Tibial nerve (tissue), 4 donors: Measurements from ENCODE around the gene CSPG4. TPM values are rescaled to one million over a fixed set of nuclear protein-coding genes. Genes with fewer than 3 reads are reported as not detected.
A peak's percentile ranks its signal among the peaks of the same experiment; 100 is the strongest.
"Not testable (repeated sequence)": the region's sequence is repeated elsewhere in the genome, so short reads cannot be mapped to it uniquely, and the experiment has no call there.

Experiments used
- DNase-seq, 2 donors: peaks; one replicate each; pipeline ENCODE4 v3.0.0-alpha.2; 2019; ENCODE audit warnings: low spot score in 2 of 2
- H3K27ac ChIP-seq, 4 donors: fragments of 200-600 bp; sonication (generic) in 3 of 4; one replicate each; pipeline ENCODE4 v1.5.1; 2017 to 2019; ENCODE audit warnings: mild to moderate bottlenecking in 1 of 4
- H3K27me3 ChIP-seq, 2 donors: fragments of 200-600 bp; sonication (generic) in 1 of 2; one replicate each; pipeline versions ENCODE4 v1.5.1 to v1.6.0; 2017 to 2019
- H3K36me3 ChIP-seq, 3 donors: fragments of 200-600 bp; sonication (generic); one replicate each; pipeline ENCODE4 v1.5.1; 2018 to 2019
- H3K4me1 ChIP-seq, 4 donors: fragments of 200-600 bp; sonication (generic) in 3 of 4; one replicate each; pipeline ENCODE4 v1.5.1; 2017 to 2019
- H3K4me3 ChIP-seq, 4 donors: fragments of 200-600 bp; sonication (generic) in 3 of 4; one replicate each; pipeline ENCODE4 v1.5.1; 2017 to 2019; ENCODE audit warnings: mild to moderate bottlenecking in 1 of 4, moderate library complexity in 1 of 4
- H3K9me3 ChIP-seq, 4 donors: fragments of 200-600 bp; sonication (generic) in 3 of 4; one replicate each; pipeline ENCODE4 v1.5.1; 2017 to 2019
- EP300 ChIP-seq, 2 donors: sonication (generic); formaldehyde crosslinking; IDR thresholded peaks; one replicate each; pipeline ENCODE4 v1.6.1; 2017; ENCODE audit warnings: antibody characterized with exemption in 2 of 2, mild to moderate bottlenecking in 1 of 2
- POLR2A ChIP-seq, 2 donors: fragments of 450-650 bp; IDR thresholded peaks; one replicate each; pipeline ENCODE4 v1.6.1; 2017; ENCODE audit warnings: antibody characterized with exemption in 2 of 2, mild to moderate bottlenecking in 2 of 2, moderate library complexity in 2 of 2
- WGBS, 2 donors: methylation state at CpG; one replicate each; pipeline ENCODE4 v1.1.5; 2018; 5-methylcytosine and 5-hydroxymethylcytosine counted together
- total RNA-seq, 4 donors: library from RNA; depleted of rRNA; stranded (reverse); fragments of >200 nt; gene quantifications; one replicate each; pipeline ENCODE4 v1.1.0, GENCODE V29; 2016
- TF ChIP-seq, protein P1 (sequence below), 5 experiments: fragments of 200-600 bp in 3 of 5; fragments of 450-650 bp in 2 of 5; sonication (generic) in 3 of 5; IDR thresholded peaks; one replicate each; pipeline ENCODE4 v1.5.1; 2016 to 2019; ENCODE audit warnings: antibody characterized with exemption in 5 of 5, mild to moderate bottlenecking in 3 of 5, moderate library complexity in 2 of 5

The CSPG4 gene, protein sequence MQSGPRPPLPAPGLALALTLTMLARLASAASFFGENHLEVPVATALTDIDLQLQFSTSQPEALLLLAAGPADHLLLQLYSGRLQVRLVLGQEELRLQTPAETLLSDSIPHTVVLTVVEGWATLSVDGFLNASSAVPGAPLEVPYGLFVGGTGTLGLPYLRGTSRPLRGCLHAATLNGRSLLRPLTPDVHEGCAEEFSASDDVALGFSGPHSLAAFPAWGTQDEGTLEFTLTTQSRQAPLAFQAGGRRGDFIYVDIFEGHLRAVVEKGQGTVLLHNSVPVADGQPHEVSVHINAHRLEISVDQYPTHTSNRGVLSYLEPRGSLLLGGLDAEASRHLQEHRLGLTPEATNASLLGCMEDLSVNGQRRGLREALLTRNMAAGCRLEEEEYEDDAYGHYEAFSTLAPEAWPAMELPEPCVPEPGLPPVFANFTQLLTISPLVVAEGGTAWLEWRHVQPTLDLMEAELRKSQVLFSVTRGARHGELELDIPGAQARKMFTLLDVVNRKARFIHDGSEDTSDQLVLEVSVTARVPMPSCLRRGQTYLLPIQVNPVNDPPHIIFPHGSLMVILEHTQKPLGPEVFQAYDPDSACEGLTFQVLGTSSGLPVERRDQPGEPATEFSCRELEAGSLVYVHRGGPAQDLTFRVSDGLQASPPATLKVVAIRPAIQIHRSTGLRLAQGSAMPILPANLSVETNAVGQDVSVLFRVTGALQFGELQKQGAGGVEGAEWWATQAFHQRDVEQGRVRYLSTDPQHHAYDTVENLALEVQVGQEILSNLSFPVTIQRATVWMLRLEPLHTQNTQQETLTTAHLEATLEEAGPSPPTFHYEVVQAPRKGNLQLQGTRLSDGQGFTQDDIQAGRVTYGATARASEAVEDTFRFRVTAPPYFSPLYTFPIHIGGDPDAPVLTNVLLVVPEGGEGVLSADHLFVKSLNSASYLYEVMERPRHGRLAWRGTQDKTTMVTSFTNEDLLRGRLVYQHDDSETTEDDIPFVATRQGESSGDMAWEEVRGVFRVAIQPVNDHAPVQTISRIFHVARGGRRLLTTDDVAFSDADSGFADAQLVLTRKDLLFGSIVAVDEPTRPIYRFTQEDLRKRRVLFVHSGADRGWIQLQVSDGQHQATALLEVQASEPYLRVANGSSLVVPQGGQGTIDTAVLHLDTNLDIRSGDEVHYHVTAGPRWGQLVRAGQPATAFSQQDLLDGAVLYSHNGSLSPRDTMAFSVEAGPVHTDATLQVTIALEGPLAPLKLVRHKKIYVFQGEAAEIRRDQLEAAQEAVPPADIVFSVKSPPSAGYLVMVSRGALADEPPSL (N-terminal part only)
- total RNA-seq: 100 to 1,000 TPM; 100 to 132 (median 115) TPM

GRCh38 chr15:75712668-75713337 is at the start of gene CSPG4:
Gene CSPG4 (minus strand): TSS chr15:75712848. CDS start chr15:75712755, 93 bp downstream.
- Histone ChIP-seq H3K4me1 (peaks cover 0 to 65% (median 24%) of the 10 kb centered on the region in 4 donors), H3K9me3 (no peaks in the 10 kb centered on the region), H3K27me3 (no peaks in the 10 kb centered on the region), H3K36me3 (no peaks in the 10 kb centered on the region), H3K27ac (peak within 1 kb of the TSS; percentile 82 to 98 (median 96)), H3K4me3 (peak within 1 kb of the TSS; percentile 53 to 83 (median 72))
- TF ChIP-seq, protein P1, sequence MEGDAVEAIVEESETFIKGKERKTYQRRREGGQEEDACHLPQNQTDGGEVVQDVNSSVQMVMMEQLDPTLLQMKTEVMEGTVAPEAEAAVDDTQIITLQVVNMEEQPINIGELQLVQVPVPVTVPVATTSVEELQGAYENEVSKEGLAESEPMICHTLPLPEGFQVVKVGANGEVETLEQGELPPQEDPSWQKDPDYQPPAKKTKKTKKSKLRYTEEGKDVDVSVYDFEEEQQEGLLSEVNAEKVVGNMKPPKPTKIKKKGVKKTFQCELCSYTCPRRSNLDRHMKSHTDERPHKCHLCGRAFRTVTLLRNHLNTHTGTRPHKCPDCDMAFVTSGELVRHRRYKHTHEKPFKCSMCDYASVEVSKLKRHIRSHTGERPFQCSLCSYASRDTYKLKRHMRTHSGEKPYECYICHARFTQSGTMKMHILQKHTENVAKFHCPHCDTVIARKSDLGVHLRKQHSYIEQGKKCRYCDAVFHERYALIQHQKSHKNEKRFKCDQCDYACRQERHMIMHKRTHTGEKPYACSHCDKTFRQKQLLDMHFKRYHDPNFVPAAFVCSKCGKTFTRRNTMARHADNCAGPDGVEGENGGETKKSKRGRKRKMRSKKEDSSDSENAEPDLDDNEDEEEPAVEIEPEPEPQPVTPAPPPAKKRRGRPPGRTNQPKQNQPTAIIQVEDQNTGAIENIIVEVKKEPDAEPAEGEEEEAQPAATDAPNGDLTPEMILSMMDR (IDR thresholded peaks at IDR 0.05): no peak
- TF ChIP-seq EP300 (IDR thresholded peaks at IDR 0.05) (peak; percentile 25 to 95), POLR2A (IDR thresholded peaks at IDR 0.05) (peak; percentile 56 to 88)
- DNase-seq: peak in 1 of 2 donors; percentile 46
- 3 to 6% methylated on average over 6 to 17 of the region's 36 CpGs for WGBS, 2 donors

GRCh38 chr15:75762357-75762718 is 49.7 kb upstream of the CSPG4 start:
- not testable (repeated sequence) for H3K9me3 ChIP-seq, H3K4me3 ChIP-seq, H3K36me3 ChIP-seq, H3K27me3 ChIP-seq, DNase-seq, H3K27ac ChIP-seq
- peaks cover 0 to 15% (median 5%) of the 10 kb centered on the region in 4 donors for H3K4me1 ChIP-seq
- WGBS, 2 donors: 92 to 100% methylated on average over 1 to 4 of the region's 4 CpGs

DNA sequence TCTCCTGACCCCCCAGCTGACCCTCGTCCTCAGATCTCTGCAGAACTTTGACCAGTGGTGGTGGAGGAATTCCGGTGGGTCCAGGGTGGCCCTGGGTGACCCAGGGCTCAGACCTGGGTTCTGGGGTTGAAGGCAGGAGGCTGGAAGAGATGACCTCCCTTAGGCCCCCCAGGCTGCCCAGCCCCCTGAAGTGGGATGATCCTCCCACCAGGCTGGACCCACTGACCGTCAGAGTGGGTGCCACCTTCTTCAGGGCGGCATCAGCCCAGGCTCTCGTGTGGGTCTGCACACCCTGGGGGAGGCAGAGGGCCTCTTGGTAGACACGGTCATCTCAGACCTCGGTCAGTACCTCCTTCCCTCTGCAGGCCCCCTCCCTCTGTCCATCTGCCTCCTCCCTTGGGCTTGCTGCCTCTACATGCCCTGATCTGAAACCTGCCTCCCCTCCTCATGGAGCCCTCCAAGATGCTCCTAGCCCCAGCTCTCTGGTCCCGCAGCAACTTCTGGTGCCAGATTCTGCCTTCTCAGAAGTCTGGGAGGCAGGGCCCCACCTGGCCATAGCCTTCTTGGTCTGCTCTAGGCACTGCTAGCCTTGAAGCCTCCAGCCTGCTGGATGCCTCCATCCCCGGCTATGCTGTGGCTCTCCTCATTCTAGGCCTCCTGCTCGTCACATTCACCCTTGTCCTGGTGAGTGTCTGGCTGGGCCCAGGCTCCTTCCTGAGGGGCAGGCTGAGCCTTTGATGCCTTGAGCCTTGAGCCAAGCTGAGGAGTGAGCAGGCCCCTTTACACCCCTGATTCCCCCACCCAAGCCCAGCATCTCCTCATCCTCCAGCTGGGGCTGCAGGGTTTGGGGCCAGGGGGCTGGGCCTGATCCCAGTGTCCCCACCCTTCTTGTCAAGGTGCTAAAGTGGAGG is 49.1 kb upstream of the CSPG4 start:
- DNase-seq: no peak
- Histone ChIP-seq H3K4me1 (peaks cover 0 to 15% (median 5%) of the 10 kb centered on the region in 4 donors), H3K4me3 (no peak overlapping the region), H3K27ac (no peak overlapping the region), H3K27me3 (no peaks in the 10 kb centered on the region), H3K36me3 (no peaks in the 10 kb centered on the region), H3K9me3 (no peaks in the 10 kb centered on the region)
- 88 to 98% methylated on average over 9 to 10 of the region's 10 CpGs for WGBS, 2 donors
- TF ChIP-seq POLR2A (IDR thresholded peaks at IDR 0.05) (no peak), EP300 (IDR thresholded peaks at IDR 0.05) (no peak)
- TF ChIP-seq, protein P1 (IDR thresholded peaks at IDR 0.05): no peak

DNA sequence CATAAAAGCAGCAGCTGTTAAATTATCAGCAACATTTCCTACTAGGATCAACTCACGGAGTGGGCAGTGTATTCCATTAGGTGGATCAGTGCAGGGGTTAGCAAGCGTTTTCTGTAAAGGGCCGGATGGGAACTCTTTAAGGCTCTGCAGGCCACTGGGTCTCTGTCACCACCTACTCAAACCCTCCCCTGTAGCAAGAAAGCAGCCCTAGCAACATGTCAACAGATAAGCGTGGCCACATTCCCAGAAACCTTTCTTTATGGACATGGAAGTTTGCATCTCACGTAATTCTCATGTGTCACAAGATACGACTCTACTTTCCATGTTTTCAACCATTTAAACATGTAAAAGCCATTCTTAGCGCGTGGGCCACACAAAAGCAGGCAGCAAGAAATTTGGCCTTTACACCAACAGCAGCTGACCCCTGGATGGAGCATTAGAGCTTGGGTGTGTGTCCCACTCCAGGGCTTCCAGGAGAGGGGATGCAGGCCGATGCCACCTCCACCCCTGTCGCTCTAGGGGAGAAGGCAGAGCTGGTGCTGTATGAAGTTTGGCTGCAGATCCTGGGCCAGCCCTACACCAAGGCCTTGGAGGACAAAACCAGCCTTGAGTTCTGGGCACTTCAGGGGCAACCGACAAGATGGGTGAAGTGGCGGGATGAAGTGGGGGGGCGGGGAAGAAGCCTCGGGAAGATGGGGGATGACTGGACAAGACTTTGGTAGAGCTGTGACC is 48.2 kb upstream of the CSPG4 start:
- H3K27me3 ChIP-seq: no peaks in the 10 kb centered on the region
- no peak overlapping the region for H3K27ac ChIP-seq
- no peaks in the 10 kb centered on the region for H3K9me3 ChIP-seq
- H3K4me3 ChIP-seq: no peak overlapping the region
- no peak for DNase-seq
- H3K4me1 ChIP-seq: peaks cover 0 to 15% (median 5%) of the 10 kb centered on the region in 4 donors
- no peaks in the 10 kb centered on the region for H3K36me3 ChIP-seq
- no peak for TF ChIP-seq POLR2A (IDR thresholded peaks at IDR 0.05)
- TF ChIP-seq, protein P1 (IDR thresholded peaks at IDR 0.05): no peak
- no peak for TF ChIP-seq EP300 (IDR thresholded peaks at IDR 0.05)
- 85 to 90% methylated on average over 14 of the region's 14 CpGs for WGBS, 2 donors

DNA sequence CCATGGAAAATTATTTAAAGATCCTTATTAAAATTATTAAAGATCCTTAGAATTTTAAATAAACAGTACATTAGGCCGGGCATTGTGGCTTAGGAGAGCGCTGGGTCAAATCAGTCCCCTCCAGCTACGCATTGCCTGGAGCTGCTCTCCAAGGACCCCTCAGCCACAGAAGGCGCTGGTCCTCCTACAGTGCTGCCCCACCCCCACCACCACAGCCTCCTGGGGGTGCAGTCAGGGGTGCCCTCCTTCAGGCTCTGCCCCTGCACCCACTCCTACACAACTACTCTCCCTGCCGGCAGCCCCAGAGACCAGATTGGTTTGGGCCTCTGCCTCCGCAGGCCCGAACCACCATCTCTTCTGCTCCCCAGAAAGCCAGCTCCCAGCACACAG is 47.5 kb upstream of the CSPG4 start:
- H3K4me1 ChIP-seq: peaks cover 0 to 15% (median 5%) of the 10 kb centered on the region in 4 donors
- H3K36me3 ChIP-seq, H3K27me3 ChIP-seq, H3K4me3 ChIP-seq, DNase-seq, H3K9me3 ChIP-seq, H3K27ac ChIP-seq: not testable (repeated sequence)
- WGBS, 2 donors: 82 to 92% methylated on average over 7 of the region's 7 CpGs
